A549 (cell line): Measurements from ENCODE around the gene ZNF474. TPM values are rescaled to one million over a fixed set of nuclear protein-coding genes. Genes with fewer than 3 reads are reported as not detected.

Experiments used
- ATAC-seq, 2 experiments: fragments of 200-7000 bp in 1 of 2; fragments of >200 bp in 1 of 2; cut with Nextera tagmentation in 1 of 2; cut with Tn5 transposase in 1 of 2; 3 replicates each; pipeline versions ENCODE4 v1.8.0 to v1.9.1; 2018 to 2020; ENCODE audit warnings: mild to moderate bottlenecking in 1 of 2, moderate library complexity in 1 of 2
- CTCF ChIA-PET: fragments of 300-600 bp; sonication (Branson Sonifier 250); formaldehyde crosslinking; extraction: SDS; loops from one replicate; lab custom pipeline; 2021; ENCODE audit warnings: antibody characterized with exemption, inconsistent platforms; lab: Yijun Ruan, JAX
- POLR2A ChIA-PET: fragments of 350-600 bp; formaldehyde crosslinking; extraction: SDS; loops from one replicate; lab custom pipeline; 2021; ENCODE audit warnings: antibody characterized with exemption, inconsistent platforms; lab: Yijun Ruan, JAX
- DNase-seq, 2 experiments: peaks; one replicate each; pipeline versions ENCODE4 v3.0.0 to v3.0.0-alpha.2; 2011 to 2016; ENCODE audit warnings: low read depth in 1 of 2, low spot score in 1 of 2
- FAIRE-seq: peaks from 2 replicates; lab custom pipeline; 2011; peaks lifted over from hg19 to GRCh38; lab: Jason Lieb, UNC
- H3K27ac ChIP-seq, 2 experiments: fragments of >200 bp; sonication (Bioruptor Twin); formaldehyde crosslinking; 3 replicates each; pipeline ENCODE4 v1.5.1; 2016 to 2017
- H3K4me1 ChIP-seq: fragments of >200 bp; sonication (Bioruptor Twin); formaldehyde crosslinking; 3 replicates; pipeline ENCODE4 v1.6.1; 2016
- H3K4me2 ChIP-seq: fragments of >200 bp; sonication (Bioruptor Twin); formaldehyde crosslinking; 3 replicates; pipeline ENCODE4 v1.6.1; 2016
- H3K4me3 ChIP-seq: fragments of >200 bp; sonication (Bioruptor Twin); formaldehyde crosslinking; 3 replicates; pipeline ENCODE4 v1.5.1; 2016
- H3K9me3 ChIP-seq: fragments of >200 bp; sonication (Bioruptor Twin); formaldehyde crosslinking; 3 replicates; pipeline ENCODE4 v1.6.1; 2016
- BHLHE40 ChIP-seq: IDR thresholded peaks from 2 replicates; pipeline ENCODE4 v1.6.1; 2012; ENCODE audit warnings: low read depth, low read length, inconsistent platforms
- CBX8 ChIP-seq: fragments of 200-600 bp; sonication (generic); IDR thresholded peaks from 2 replicates; pipeline ENCODE4 v1.6.1; 2016
- EHMT2 ChIP-seq: fragments of 200-600 bp; sonication (generic); IDR thresholded peaks from 2 replicates; pipeline ENCODE4 v1.6.1; 2016; ENCODE audit warnings: antibody characterized with exemption, low read depth, mild to moderate bottlenecking, moderate library complexity
- EP300 ChIP-seq, 2 experiments: fragments of >200 bp; sonication (Bioruptor Twin); formaldehyde crosslinking; IDR thresholded peaks; 2 replicates in 1 of 2; 3 replicates in 1 of 2; pipeline ENCODE4 v1.6.1; 2016 to 2017
- ESRRA ChIP-seq: fragments of 150-350 bp; IDR thresholded peaks from 2 replicates; pipeline ENCODE4 v1.6.1; 2014; ENCODE audit warnings: mild to moderate bottlenecking, low read length, borderline replicate concordance
- FOSB ChIP-seq: fragments of 250-450 bp; sonication (Bioruptor Pico); IDR thresholded peaks from 2 replicates; pipeline ENCODE4 v1.5.0; 2020; ENCODE audit warnings: mild to moderate bottlenecking, moderate library complexity
- HEYL ChIP-seq: fragments of 250-450 bp; sonication (Bioruptor Pico); IDR thresholded peaks from 2 replicates; pipeline ENCODE4 v1.8.0; 2021; ENCODE audit warnings: mild to moderate bottlenecking, moderate library complexity
- HOXA7 ChIP-seq: fragments of 250-450 bp; sonication (Bioruptor Pico); IDR thresholded peaks from 2 replicates; pipeline ENCODE4 v1.5.0; 2020; ENCODE audit warnings: mild to moderate bottlenecking, moderate library complexity
- HOXB13 ChIP-seq: fragments of 250-450 bp; sonication (Bioruptor Pico); IDR thresholded peaks from 2 replicates; pipeline ENCODE4 v1.5.0; 2020; ENCODE audit warnings: low read depth, mild to moderate bottlenecking, moderate library complexity
- JUN ChIP-seq, 2 experiments: fragments of >200 bp; sonication (Bioruptor Twin); formaldehyde crosslinking; IDR thresholded peaks; 2 replicates in 1 of 2; 3 replicates in 1 of 2; pipeline ENCODE4 v1.6.1; 2016 to 2017
- JUNB ChIP-seq: fragments of >200 bp; sonication (Bioruptor Twin); formaldehyde crosslinking; IDR thresholded peaks from 2 replicates; pipeline ENCODE4 v1.6.1; 2016
- KDM1A ChIP-seq: fragments of 200-600 bp; sonication (generic); IDR thresholded peaks from 2 replicates; pipeline ENCODE4 v1.6.1; 2016; ENCODE audit warnings: low read depth, mild to moderate bottlenecking
- MAZ ChIP-seq: fragments of 150-350 bp; IDR thresholded peaks from 2 replicates; pipeline ENCODE4 v1.6.1; 2014; ENCODE audit warnings: antibody characterized with exemption, low read depth, low read length, borderline replicate concordance
- NFE2L2 ChIP-seq: fragments of 150-350 bp; conservative IDR thresholded peaks from 2 replicates; pipeline ENCODE4 v1.6.1; 2014; ENCODE audit warnings: low read length
- NPAS2 ChIP-seq: fragments of 250-450 bp; sonication (Bioruptor Pico); IDR thresholded peaks from 2 replicates; pipeline ENCODE4 v1.8.0; 2022; ENCODE audit warnings: mild to moderate bottlenecking, moderate library complexity, borderline replicate concordance
- NR3C1 ChIP-seq: fragments of >200 bp; sonication (Bioruptor Twin); formaldehyde crosslinking; IDR thresholded peaks from 3 replicates; pipeline ENCODE4 v1.6.1; 2017
- PHF8 ChIP-seq: fragments of 200-600 bp; sonication (generic); IDR thresholded peaks from 2 replicates; pipeline ENCODE4 v1.6.1; 2016; ENCODE audit warnings: low read depth, mild to moderate bottlenecking, antibody characterized with exemption, moderate library complexity, borderline replicate concordance
- POLR2A ChIP-seq: IDR thresholded peaks from 2 replicates; pipeline ENCODE4 v1.6.1; 2012; ENCODE audit warnings: mild to moderate bottlenecking, low read length
- RARB ChIP-seq: fragments of 250-450 bp; sonication (Bioruptor Pico); IDR thresholded peaks from 2 replicates; pipeline ENCODE4 v1.8.0; 2021; ENCODE audit warnings: mild to moderate bottlenecking, moderate library complexity
- SMC3 ChIP-seq: fragments of >200 bp; sonication (Bioruptor Twin); formaldehyde crosslinking; IDR thresholded peaks from 3 replicates; pipeline ENCODE4 v1.6.1; 2018; ENCODE audit warnings: inconsistent platforms
- SREBF2 ChIP-seq: fragments of 450-650 bp; IDR thresholded peaks from 2 replicates; pipeline ENCODE4 v1.6.1; 2014; ENCODE audit warnings: mild to moderate bottlenecking, moderate library complexity
- ZNF302 ChIP-seq: fragments of 250-450 bp; sonication (Bioruptor Pico); IDR thresholded peaks from 2 replicates; pipeline ENCODE4 v1.9.0; 2021; ENCODE audit warnings: inconsistent platforms, mild to moderate bottlenecking, moderate library complexity
- ZSCAN20 ChIP-seq: fragments of 250-450 bp; sonication (Bioruptor Pico); IDR thresholded peaks from 2 replicates; pipeline ENCODE4 v1.8.0; 2022; ENCODE audit warnings: mild to moderate bottlenecking, moderate library complexity
- WGBS: methylation state at CpG from one replicate; pipeline ENCODE4 v1.1.6; 2017; ENCODE audit errors: missing lambda C conversion rate; 5-methylcytosine and 5-hydroxymethylcytosine counted together
- polyA plus RNA-seq, 4 experiments: library from polyadenylated mRNA; depleted of rRNA in 3 of 4; stranded (reverse); fragments of >200 nt; fragmentation: RNase III in 1 of 4; extraction: RNeasy Plus Mini Kit Qiagen cat#74134 plus additional on column Dnase treatment in 1 of 4; gene quantifications; 2 replicates in 3 of 4; 3 replicates in 1 of 4; pipeline ENCODE4 v1.2.3, GENCODE V29; 2011 to 2017
- TF ChIP-seq, protein P1 (sequence below): fragments of 200-600 bp; sonication (generic); IDR thresholded peaks from 2 replicates; pipeline ENCODE4 v1.6.1; 2016; ENCODE audit warnings: antibody characterized with exemption, mild to moderate bottlenecking, moderate library complexity
- TF ChIP-seq, protein P2 (sequence below): fragments of >200 bp; sonication (Bioruptor Twin); formaldehyde crosslinking; IDR thresholded peaks from 3 replicates; pipeline ENCODE4 v1.6.1; 2016
- TF ChIP-seq, protein P3 (sequence below): fragments of 450-650 bp; IDR thresholded peaks from 2 replicates; pipeline ENCODE4 v1.6.1; 2014; ENCODE audit warnings: antibody characterized with exemption
- TF ChIP-seq, protein P4 (sequence below): IDR thresholded peaks from 2 replicates; pipeline ENCODE4 v1.6.1; 2012

Gene ZNF474
- polyA plus RNA-seq, 2 of the 4 experiments (the other 2 are of a cell fraction) = 0.15 to 0.30 TPM

DNA sequence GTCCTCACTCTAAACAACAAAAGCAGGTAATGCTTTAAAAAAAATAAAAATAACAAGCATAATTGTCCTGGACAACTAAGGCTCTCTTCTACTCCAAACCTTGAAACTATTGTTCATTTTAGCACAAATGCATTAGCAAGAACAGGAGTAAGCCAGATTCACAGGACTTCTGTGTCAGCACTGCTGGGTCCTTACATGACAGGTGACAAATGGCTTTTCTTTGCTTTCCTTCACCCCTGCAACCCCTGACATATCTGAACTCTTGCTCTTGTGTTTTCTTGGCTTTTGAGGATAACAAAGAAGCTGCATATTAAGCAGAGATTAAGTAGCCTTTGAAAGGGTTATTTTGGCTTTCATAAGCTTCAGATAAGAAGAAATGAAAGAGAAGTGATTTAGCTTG lies 71.1 kb downstream of the ZNF474 start:
- Histone ChIP-seq H3K27ac (no peak overlapping the region), H3K4me2 (no peak overlapping the region), H3K4me3 (no peak overlapping the region), H3K9me3 (no peaks in the 10 kb centered on the region), H3K4me1 (no peaks in the 10 kb centered on the region)
- FAIRE-seq (no peak), DNase-seq (no peak), ATAC-seq (no peak)
- no peak for TF ChIP-seq NR3C1
- ChIA-PET CTCF (interaction anchor here (0.9 to 1.4 kb wide), 2 partner anchors 10 to 294 kb away, joined by 3 read pairs; no protein-coding TSS in a partner anchor), POLR2A (no interaction called here)

DNA sequence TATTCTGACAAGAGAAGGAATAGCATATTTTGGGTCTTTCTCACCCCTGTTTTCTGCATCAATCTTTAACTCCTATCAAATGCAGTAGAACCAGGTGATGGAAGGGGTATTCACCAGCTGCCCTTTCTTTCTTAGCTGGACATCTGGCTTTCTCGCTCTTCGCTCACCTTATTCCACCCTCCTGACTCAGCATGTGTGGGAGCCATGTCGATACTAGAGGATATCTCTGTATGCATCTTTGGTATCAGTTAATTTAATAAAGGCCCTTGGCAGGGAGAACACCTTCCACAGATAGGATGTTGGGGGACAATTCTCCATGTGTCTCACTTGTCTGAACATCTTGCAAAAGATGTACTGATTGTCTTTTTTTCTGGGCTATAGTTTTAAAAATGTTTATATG lies 71.5 kb downstream of the ZNF474 start:
- WGBS = 69% methylated on average over 3 of the region's 3 CpGs
- ChIA-PET POLR2A (no interaction called here), CTCF (interaction anchor here (1.4 kb wide), 1 partner anchor 10 kb away, joined by 3 read pairs; no protein-coding TSS in a partner anchor)
- Histone ChIP-seq H3K4me2 (no peak overlapping the region), H3K9me3 (no peaks in the 10 kb centered on the region), H3K4me1 (no peaks in the 10 kb centered on the region), H3K4me3 (no peak overlapping the region), H3K27ac (no peak overlapping the region)
- ATAC-seq = no peak
- no peak for DNase-seq
- no peak for FAIRE-seq
- TF ChIP-seq ZSCAN20 (CRISPR knock-in tag) (no peak), HOXA7 (no peak), JUNB (no peak), BHLHE40 (no peak), EHMT2 (no peak), SREBF2 (no peak), NR3C1 (no peak), ESRRA (no peak), JUN (IDR thresholded peaks at IDR 0.05) (no peak), POLR2A (no peak), NFE2L2 (no peak), PHF8 (no peak), KDM1A (no peak), RARB (CRISPR knock-in tag) (no peak), SMC3 (no peak)
- TF ChIP-seq, protein P1, sequence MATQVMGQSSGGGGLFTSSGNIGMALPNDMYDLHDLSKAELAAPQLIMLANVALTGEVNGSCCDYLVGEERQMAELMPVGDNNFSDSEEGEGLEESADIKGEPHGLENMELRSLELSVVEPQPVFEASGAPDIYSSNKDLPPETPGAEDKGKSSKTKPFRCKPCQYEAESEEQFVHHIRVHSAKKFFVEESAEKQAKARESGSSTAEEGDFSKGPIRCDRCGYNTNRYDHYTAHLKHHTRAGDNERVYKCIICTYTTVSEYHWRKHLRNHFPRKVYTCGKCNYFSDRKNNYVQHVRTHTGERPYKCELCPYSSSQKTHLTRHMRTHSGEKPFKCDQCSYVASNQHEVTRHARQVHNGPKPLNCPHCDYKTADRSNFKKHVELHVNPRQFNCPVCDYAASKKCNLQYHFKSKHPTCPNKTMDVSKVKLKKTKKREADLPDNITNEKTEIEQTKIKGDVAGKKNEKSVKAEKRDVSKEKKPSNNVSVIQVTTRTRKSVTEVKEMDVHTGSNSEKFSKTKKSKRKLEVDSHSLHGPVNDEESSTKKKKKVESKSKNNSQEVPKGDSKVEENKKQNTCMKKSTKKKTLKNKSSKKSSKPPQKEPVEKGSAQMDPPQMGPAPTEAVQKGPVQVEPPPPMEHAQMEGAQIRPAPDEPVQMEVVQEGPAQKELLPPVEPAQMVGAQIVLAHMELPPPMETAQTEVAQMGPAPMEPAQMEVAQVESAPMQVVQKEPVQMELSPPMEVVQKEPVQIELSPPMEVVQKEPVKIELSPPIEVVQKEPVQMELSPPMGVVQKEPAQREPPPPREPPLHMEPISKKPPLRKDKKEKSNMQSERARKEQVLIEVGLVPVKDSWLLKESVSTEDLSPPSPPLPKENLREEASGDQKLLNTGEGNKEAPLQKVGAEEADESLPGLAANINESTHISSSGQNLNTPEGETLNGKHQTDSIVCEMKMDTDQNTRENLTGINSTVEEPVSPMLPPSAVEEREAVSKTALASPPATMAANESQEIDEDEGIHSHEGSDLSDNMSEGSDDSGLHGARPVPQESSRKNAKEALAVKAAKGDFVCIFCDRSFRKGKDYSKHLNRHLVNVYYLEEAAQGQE = no peak

DNA sequence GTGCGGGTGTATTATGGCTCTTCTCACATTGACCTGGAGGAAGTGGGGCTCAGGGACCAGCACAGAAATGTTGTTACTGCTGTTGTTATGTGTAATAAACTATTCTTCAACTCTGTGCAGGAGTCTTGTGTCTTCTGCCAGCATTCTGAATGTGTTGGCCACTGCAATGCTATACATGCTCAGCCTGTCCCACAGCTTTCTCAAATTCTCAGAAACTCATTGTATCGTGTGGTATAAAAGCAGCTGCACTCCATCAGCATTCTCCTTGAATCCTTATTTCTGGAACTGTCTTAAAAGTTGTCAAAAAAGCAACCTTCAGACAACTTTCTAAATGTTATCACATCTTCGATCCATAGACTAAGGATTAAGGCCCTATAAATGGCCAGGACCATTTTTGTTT lies 72.0 kb downstream of the ZNF474 start:
- Histone ChIP-seq H3K4me2 (no peak overlapping the region), H3K4me1 (no peaks in the 10 kb centered on the region), H3K27ac (no peak overlapping the region), H3K4me3 (no peak overlapping the region), H3K9me3 (no peaks in the 10 kb centered on the region)
- ATAC-seq (no peak), FAIRE-seq (no peak), DNase-seq (no peak)
- ChIA-PET POLR2A (no interaction called here), CTCF (interaction anchor here (1.4 kb wide), 1 partner anchor 11 kb away, joined by 3 read pairs; no protein-coding TSS in a partner anchor)
- WGBS = 37% methylated on average over 3 of the region's 3 CpGs
- TF ChIP-seq CBX8 = no peak
- TF ChIP-seq NFE2L2 = no peak
- no peak for TF ChIP-seq JUNB
- no peak for TF ChIP-seq FOSB (CRISPR knock-in tag)
- no peak for TF ChIP-seq HEYL (CRISPR knock-in tag)
- TF ChIP-seq, protein P2, sequence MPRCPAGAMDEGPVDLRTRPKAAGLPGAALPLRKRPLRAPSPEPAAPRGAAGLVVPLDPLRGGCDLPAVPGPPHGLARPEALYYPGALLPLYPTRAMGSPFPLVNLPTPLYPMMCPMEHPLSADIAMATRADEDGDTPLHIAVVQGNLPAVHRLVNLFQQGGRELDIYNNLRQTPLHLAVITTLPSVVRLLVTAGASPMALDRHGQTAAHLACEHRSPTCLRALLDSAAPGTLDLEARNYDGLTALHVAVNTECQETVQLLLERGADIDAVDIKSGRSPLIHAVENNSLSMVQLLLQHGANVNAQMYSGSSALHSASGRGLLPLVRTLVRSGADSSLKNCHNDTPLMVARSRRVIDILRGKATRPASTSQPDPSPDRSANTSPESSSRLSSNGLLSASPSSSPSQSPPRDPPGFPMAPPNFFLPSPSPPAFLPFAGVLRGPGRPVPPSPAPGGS = no peak
- TF ChIP-seq ZSCAN20 (CRISPR knock-in tag) = no peak
- no peak for TF ChIP-seq EP300 (IDR thresholded peaks at IDR 0.05)
- TF ChIP-seq ZNF302 (CRISPR knock-in tag) = no peak
- no peak for TF ChIP-seq NPAS2 (CRISPR knock-in tag)
- TF ChIP-seq, protein P3, sequence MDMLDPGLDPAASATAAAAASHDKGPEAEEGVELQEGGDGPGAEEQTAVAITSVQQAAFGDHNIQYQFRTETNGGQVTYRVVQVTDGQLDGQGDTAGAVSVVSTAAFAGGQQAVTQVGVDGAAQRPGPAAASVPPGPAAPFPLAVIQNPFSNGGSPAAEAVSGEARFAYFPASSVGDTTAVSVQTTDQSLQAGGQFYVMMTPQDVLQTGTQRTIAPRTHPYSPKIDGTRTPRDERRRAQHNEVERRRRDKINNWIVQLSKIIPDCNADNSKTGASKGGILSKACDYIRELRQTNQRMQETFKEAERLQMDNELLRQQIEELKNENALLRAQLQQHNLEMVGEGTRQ = no peak
- TF ChIP-seq, protein P4, sequence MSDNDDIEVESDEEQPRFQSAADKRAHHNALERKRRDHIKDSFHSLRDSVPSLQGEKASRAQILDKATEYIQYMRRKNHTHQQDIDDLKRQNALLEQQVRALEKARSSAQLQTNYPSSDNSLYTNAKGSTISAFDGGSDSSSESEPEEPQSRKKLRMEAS = no peak
- TF ChIP-seq ESRRA = no peak
- no peak for TF ChIP-seq PHF8
- TF ChIP-seq SREBF2 = no peak
- TF ChIP-seq MAZ = no peak
- TF ChIP-seq RARB (CRISPR knock-in tag) = no peak
- TF ChIP-seq HOXB13 (CRISPR knock-in tag) = no peak
